T-helper 2 cell treated with Interferon-gamma antibody and Interleukin-4, amounts not matched to agents 100 ng/mL and 5 ng/mL, for 36 hours (primary cell): Measurements from ENCODE around the gene VPREB3. TPM values are rescaled to one million over a fixed set of nuclear protein-coding genes. Genes with fewer than 3 reads are reported as not detected.

Experiments used
- intact Hi-C: fragments of 100-400 bp; cut with micrococcal nuclease; formaldehyde crosslinking; loops from one replicate; pipeline ENCODE4 v1.15.1; 2023
- total RNA-seq: library from RNA; stranded (reverse); gene quantifications from 2 replicates; pipeline ENCODE4 v1.2.3, GENCODE V29; 2022

The VPREB3 gene
- total RNA-seq, 1 donor from 2014 or later: not detected

DNA sequence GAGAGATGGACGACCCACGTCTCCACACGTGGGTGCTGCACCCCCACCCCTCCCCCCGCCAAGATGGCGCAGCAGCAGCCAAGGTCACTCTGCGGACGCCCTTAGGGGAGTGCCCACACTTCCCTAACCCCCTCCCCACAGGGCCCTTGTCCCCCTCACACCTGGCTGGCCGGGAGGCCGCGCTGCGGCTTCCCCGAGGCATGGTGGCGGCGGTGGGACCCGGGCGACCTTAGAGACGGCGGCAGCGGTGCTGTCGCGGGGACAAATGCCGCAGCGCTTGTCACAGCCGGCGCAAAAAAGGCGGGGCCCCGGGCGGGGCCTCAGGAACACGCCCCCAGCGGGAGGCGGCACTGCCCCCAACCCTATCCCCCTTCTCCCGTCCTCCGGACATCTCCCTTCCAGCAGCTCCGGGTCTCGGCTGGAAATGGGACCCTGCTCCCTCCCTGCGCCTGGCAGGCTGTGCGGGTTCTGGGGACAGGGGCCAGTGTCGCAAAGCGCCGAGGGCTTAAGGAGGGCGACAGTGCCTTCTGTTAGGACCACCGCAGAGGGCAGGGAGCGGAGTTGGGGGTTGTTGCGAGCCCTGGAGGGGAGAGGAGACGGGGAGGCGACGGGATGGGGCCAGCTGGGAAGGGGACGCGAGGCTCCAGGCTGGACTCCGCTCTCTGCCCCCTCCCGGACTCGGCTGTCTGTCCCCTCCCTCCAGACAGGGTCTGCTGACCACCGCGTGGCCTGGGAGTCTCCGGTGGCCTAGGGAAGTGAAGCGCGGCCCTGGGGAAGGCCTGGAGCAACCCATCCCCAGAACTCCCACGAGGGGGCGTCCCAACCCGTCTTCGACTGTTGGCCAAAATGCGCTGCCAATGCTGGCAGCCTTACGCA is 13.7 kb upstream of the VPREB3 start, which contains the start of gene CHCHD10:
TSS of gene CHCHD10 (minus strand) at position 300 of the 876 bp plus-strand sequence. CDS start at position 202, 98 bp downstream.
- intact Hi-C loops: loop anchor here (1.0 kb wide), 1 partner anchor 19 kb away; no protein-coding TSS in a partner anchor

DNA sequence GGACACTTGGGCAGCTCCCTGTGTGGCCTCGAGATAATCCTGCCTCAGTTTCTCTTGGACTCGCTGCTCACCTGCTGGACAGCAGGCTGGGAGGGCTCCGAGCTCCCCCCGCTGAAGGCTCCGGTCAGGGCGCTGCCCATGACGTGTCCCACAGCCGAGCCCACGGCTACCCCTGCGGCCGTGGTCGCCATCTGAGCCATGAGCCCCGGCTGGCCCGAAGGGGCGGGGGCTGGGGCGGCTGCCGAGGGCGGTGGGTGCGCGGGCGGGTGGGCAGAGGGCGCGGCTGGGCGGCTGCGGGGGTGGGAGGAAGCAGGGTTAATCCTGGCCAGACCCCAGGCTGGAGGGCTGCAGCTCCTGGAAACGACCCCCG is 13.1 kb upstream of the VPREB3 start:
- intact Hi-C loops: no loop called here

DNA sequence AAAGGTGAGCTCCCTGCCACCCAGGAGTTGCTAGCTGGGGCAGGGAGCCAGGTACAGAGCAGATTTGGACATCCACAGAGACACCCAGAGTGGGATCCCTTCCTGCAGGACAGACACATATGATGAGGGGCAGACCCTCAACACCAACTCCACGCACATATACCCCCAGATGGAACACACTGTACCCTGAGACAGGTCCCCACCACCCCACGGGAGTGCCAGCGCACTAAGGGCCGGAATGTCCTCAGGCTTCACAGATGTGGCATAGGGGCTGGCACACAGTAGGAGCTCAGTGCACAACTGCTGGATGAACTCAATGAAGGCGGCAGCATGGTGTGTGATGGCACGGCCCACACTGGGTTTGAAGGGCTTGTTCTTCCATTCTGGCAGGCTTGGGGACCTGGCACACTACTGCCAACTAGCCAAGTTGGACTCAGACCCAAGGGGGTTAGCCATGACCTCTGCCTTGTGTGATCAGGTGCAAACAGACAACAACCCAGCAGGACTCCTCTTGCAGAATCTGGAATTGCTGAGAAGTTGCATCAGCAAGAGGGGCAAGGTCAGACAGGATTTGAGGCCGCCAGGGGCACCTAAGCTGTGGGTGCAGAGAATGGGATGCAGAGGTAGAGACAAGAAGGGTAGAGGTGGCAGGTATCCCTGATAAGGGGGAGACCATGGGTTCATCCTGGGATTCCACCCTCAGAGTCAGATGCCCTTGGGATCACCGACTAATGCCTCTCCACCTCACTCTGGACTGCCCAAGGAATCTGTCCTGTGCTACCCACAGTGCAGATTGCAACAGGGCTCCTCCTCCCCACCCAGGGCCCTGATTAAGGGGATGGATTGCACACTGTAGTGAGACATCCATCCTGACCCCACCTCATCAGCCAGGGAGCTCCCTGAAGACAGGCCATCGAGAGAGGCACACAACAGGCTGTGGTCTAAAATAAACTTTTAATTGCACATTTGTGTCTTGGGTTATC is 11.0 kb upstream of the VPREB3 start:
- intact Hi-C loops: no loop called here

DNA sequence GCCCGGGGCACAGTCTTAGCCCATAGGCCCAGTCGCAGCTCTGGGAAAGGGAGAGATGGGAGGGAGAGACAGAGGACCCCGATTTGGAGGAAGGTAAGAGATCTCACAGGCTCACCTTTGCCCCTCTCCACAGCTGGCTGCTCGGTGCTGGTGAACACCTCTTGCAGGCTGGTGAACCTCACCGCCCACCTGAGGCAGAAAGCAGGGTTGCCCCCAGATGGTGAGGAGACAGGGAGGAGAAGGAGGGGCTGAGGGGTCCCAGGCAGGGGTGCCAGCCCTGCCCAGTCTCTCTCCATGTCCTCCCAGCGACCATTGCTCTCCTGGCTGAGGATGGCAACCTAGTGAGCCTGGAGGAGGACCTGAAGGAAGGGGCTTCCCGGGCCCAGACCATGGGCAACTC is 9.7 kb upstream of the VPREB3 start:
- intact Hi-C loops: no loop called here

DNA sequence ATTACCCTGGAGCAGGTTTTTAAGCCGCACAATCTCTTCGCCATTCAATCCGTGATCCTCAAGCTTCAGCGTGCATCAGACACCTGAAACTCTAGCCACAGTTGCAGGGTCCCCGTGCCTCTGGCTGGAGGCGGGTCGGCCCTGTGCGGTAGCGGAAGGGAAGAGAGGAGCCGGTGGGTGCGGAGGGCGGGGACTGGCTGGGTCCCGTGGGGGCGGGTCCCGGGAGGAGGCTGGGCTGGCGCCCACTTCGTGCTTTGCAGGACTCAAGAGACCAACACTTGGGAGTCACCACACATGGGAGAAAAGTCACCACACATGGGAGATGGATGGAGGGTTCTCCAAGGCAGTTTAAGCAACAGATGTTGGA is 9.3 kb upstream of the VPREB3 start:
- intact Hi-C loops: no loop called here

DNA sequence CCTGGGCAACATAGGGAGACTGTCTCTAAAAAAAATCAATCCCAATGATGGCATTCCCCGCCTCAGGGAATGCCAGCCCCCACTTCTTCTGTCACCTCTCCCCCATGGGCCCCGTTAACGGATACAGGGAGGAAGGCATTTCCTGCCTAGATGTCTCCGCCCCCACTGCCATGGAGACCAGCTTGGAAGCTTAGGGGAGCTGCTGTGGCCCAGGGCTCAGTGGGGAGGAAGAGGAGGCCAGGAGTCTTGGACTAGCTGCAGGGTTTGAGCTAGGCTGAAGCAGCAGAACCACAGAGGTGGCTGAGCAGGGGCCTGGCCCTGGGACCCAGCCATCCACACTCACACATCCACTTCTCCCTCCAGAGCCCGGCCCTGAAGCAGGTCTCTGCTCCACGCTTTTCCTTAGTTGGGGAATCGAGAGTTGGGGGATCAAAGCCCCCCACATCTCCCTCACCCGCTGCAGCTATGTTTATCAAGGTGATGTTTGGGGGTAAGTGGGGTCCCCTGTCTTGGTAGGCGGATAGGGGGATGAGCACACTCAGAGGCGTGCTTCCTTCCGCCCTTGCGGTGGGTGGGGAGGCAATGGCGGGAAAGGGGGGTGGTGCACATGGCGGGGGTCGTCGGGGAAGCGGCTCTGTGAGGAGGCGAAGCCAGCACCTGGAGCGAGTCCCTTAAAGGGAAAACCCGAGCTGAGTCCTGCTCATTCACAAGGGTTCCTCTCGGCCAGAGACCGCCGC is 8.8 kb upstream of the VPREB3 start, which contains the start of gene C22orf15:
TSS of gene C22orf15 (plus strand) at position 149 of the 737 bp plus-strand sequence. CDS start at position 466, 317 bp downstream.
- intact Hi-C loops: no loop called here

DNA sequence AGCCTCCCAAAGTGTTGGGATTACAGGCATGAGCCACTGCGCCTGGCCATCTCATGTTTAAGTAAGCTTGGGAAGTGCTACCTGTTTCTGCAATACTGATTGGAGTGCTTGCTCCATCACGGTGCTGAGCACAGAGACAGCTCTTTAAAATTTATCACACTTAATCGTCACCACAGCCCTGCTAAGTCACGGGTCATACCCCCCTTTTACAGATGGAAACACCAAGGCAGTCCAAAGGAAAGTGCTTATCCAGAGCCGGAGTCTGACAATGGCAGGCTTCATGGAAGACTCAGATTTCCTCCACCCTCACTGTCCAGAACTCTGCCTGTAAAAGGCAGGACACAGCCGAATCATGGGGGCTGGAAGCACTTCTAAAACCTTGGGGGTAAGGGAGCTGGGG is 5.8 kb upstream of the VPREB3 start:
- intact Hi-C loops: no loop called here

DNA sequence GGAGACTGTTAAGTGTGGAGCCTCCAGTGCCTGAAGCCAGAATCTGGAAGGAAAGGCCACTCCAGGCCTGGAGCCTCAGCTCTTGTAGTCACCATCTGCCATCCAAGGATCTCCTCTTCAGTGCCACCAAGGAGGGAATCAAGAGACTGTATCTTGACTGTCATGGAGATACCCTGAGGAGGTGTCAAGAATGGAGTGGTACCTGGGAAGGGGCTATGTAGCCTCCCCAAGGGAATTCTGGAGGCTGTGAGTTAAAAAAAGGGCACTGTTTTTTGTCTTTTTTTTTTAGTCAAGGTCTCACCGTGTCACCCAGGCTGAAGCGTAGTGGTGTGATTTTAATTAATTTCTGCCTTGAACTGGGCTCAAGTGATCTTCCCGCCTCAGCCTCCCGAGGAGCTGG is 5.3 kb upstream of the VPREB3 start:
- intact Hi-C loops: no loop called here

DNA sequence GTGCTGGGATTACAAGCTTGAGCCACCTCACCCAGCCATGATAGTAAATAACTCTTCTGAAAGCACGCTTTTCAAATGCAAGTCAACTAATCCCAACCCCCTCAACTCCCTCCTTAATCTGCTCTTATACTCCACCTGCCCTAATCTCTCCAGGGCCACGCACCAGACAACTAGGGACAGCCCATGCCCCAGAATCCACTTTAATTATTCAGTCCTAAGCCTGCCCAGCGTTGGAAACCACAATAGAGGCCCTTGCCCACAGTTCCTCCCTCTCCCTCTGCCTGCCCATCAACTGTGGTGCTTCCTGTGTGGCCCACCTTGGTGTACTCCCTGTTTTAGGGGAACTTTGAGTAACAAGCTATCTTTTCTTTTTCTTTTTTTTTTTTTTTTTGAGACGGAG is 2.7 kb upstream of the VPREB3 start:
- intact Hi-C loops: no loop called here

DNA sequence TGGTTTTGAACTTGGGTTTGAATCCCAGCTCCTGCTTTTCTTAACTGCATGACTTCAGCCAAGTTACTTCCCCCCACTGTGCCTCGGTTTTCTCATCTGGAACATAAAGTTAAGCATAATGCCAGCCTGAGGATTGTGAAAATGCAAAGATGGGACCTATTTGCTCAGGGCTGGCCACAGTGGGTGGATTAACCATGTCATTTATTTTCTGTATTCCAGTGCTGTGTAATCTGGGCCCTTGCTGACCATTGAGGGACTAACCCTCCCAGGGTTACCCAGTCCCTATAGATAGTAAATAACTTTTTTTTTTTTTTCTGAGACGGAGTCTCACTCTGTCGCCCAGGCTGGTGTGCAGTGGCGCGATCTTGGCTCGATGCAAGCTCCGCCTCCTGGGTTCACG is 1.5 kb upstream of the VPREB3 start:
- intact Hi-C loops: no loop called here

DNA sequence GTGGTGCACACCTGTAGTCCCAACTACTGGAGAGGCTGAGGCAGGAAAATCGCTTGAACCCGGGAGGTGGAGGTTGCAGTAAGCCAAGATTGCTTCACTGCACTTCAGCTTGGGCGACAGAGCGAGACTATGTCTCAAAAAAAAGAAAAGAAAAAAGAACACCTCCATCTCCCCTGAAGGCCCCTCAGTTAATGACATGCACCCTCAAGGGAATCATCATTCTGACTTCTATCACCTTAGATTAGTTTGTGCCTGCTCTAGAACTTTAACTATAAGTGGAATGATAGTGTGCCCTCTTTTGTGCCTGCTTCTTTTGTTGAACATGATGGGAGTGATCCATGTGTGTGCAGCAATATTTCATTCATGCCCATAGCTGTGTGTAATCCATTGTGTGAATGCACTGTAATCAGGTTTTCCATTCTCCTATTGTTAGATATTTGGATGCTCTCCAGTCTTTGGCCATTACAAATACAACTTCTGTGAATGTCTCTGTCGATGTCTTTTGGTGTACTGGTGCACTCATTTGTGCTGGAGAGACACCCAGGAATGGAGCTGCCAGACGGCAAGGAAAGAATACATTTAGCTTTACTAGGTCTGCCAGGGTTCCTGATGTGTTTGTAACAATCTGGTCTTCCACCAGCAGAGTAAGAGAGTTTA is 883 bp upstream of the VPREB3 start:
- intact Hi-C loops: no loop called here

DNA sequence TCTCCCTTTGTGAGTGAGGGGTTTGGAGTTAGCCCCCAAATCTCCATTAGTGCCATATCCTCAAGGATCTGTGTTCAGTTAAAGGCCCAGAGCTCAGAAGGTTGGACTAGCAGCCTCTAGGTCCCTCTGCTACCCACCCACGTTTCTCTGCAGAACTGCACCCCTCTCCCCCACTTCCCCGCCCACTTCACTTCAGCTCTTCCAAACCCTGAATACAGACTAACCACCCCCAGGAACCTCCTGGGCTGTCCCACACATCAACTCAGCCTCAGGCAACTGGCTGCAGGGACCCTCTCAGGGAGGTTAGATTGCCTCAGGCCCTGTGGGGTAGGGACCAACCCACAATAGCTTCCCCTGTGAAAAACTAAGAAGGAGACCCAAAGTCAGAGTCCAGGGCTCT is 840 bp downstream of the VPREB3 start:
- intact Hi-C loops: no loop called here

DNA sequence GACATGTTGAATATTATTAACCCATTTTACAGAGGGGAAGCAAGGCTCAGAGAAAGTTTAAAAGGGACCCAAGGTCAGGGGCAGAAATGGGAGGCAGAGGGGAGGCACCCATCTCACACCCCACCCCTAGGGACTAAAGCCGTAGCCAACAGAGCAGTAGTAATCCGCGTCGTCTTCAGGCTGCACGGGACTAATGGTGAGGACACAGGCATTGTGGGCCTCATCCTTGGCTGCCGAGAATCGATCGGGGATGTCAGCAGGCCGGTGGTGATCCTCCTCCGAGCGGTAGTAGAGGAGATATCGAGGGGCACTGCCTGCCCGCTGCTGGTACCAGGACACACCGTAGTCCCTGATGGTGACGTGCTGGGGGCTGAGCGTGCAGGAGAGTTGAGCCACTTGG is 1.5 kb downstream of the VPREB3 start:
- intact Hi-C loops: no loop called here

DNA sequence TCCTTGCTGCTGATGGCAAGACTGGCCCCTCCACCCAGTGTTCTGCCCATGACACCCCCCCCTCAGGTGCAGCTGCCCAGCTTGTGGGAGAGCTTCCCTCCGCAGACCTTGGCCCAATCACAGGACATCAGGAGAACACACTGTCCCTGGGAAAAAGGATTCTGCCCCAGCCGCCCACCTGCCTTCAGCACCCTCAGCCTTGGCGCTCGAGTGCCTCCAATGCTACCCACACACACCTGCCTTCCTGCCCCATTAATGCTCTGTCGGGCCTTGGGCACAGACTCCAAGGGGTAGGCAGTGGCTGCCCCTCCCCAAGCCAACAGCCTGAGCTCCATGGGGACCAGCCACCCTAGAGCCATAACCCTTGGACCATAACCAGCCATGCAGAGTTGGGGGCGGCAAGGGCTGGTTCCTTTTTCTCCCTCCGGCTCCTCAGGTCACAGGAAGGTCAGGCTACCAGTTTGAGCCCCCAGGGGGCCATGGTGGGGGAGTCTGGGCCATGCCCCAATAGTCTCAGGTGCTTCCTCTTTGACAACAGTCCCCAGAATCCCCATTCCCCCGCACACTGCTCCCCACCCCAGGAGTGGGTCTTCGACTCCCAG is 2.0 kb downstream of the VPREB3 start:
- intact Hi-C loops: no loop called here

DNA sequence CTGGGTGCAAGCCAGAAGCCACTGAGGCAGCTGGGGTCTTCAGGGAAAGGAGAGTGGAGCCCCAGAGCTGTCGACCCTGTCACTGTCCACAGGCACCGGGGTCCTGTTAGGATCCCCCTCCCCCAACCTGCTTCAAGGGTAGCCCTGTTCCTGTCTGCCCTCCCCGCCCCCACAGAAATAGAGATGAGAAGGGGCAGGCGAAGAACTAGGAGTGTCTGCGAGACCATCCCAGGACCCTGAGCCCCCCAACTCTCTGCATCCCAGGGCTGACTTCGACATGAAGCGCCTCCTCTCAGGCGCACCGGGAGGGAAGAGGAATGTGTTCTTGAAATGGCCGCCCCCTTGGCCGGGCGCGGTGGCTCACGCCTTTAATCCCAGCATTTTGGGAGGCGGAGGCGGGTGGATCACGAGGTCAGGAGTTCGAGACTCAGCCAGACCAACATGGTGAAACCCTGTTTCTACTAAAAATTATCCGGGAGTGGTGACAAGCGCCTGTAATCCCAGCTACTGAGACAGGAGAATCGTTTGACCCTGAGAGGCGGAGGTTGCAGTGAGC is 2.7 kb downstream of the VPREB3 start:
- intact Hi-C loops: loop anchor here (2.0 kb wide), 1 partner anchor 47 kb away; no protein-coding TSS in a partner anchor

DNA sequence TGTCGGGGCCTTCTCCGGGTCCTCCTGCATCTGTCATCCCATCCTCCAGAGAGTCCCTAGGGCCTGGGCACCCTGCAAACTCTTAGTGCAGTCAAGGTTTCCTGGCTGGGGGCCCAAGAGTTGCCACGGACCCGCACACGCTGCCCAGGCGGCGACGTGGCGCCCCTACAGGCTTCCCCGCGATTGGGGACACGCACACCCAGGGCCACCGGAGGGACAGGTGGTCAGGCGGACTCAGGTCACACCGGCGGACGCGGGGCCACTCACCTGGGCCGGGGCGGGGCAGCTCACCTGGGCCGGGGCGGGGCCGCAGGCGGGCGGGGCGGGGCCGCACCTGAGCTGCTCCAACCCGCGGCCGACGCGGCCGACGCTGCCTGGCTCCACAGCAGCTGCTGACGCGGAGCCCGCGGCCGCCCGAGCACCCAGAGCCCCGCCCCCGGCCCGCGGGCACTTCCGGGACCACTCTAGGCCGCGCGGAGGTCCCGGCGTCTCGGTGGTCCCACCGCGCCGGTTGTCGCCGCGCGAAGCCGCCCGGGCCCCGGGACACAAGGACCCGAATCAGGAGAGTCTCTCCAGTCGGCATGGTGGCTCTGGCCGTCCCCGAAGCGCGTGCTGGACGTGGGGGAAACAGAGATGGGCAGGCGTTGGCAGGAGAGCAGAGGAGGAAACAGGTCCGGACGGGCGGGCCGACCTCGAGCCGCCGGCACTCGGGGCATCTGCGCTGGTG is 3.3 kb downstream of the VPREB3 start, which contains the start of gene ZNF70:
TSS of gene ZNF70 (minus strand) at position 399 of the 727 bp plus-strand sequence. CDS start 5,972 bp downstream, outside the sequence.
- intact Hi-C loops: loop anchor here (2.0 kb wide), 1 partner anchor 46 kb away; no protein-coding TSS in a partner anchor

DNA sequence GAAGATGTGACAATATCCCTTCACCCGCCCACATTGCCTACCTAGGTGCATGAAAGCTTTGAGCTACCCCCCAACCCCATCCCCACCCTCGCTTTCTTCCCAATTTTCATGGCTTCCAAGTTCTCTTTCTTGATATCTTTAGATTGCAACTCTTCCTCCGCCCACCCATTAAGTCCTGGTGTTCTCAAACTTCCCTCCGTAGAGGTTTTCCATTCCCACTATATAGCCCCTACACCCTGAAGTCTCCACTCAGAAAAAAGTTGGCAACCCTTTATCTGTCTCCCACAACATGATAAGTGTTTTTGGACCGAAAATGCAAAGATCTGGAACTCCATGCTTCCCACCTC is 3.9 kb downstream of the VPREB3 start:
- intact Hi-C loops: loop anchor here (2.0 kb wide), 1 partner anchor 46 kb away; no protein-coding TSS in a partner anchor

DNA sequence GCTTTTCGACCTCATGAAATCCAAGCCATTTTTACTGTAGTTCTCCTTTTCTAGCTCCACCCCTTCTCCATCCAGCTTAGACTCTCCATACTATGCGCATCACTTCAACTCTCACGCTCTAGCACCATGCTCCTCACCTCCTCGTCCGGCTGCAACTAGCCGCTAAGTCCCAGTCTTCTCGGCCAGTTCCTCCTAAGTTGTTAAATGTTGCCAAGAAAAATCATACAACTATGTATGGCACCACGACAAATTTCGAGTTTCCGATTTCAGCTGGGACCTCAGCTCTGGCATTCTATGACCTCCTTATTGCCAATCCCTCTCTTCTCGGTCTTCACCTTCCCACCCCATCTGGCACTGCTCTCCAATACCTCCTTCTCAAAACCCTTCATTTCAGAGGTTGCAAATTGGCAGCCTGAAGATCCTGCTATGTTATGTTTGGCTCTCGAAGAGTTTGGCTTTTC is 4.4 kb downstream of the VPREB3 start:
- intact Hi-C loops: loop anchor here (2.0 kb wide), 1 partner anchor 45 kb away; no protein-coding TSS in a partner anchor

DNA sequence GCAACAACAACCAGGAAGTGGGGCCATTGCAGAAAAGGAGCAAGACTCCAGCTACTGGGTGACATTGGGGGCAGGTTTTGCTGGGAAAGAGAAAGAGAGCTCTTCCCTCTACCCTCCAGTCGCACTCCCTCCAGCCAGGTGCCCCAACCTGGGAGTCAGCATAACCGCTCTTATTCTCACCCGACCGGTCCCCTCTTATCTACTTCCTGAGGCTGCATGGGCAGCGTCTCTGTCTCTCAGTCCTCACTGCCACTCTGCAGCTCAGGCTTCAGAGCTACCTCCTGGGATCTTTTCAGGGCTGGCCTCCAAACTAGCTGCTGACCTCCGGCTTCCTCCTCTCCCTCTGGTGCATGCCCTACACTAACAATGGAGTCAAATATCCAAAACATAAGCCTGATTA is 8.4 kb downstream of the VPREB3 start:
- intact Hi-C loops: no loop called here
